A204.1 (cell line): ENCODE results near the gene FLVCR1.

Experiments used
- FAIRE-seq: peaks from 2 replicates; lab custom pipeline; 2012; peaks lifted over from hg19 to GRCh38; lab: Jason Lieb, UNC

FLVCR1 gene

DNA sequence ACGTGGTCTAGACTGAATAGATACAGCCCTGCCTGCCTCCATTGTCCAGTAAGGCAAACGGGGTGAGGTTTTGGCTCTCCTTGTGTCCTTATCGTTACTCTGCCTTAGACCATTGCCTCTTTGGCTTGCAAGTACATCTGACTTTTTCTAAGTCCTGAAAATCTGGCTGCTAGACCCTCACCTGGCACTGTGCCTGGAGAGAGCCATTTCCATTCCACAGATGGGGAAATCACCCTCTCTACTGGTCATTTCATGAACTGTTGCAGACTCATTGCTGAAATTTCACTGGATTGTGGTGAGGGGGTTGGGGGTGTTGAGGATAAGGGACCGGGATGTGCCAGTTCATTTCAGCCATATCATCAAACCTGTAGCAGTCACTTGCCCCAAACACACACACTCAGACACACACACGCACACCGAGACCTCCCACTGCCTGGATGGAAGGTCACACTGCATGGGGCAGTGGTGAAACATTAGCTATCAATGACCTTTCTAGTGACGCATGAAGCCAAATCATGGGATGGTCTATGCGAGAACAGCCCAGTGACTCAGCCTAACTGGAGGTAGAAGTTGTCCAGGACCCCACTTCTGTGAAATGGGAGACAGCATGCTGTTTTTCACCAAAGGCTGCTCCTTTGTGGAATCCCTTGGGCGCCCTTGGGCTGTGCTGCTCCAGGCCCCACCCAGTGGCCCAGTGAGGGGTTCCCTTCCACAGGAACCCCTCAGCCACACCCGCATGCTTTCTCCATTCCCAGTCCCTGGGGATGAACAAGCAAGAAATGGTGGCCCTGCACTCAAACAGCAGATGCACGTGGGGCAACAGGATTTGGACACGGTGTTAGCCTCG, 57.4 kb downstream of the FLVCR1 start:
- no peak for FAIRE-seq

DNA sequence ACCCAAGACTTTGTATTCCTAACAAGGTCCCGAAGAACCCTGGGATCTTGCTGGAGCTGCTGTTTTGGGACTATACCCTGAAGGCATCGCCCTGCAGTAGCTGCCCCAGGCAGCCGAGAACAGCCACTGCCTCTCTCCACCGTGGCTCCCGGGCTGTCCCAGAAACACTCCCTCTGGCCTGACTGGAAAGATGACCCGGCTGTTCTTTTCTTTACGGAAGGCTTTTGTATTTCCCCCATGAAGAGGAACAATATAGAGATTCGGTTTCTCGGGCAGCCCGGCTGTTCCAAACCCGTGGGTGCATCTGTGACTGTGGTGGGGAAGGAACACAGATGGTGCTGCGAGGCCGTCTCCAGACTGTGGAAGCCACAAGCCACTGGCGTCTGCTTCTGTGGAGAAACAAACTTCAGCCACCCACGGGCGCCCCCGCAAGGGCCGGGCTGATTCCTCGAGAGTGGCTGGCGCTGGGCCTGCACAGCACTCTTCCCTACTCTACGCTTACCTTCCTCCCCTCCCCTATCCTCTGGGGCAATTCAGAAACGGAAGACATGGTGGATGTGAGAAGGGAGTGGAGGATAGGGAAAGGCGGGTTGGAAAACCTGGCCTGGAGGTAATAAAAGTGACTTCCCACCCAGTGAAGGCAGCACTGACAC, 58.5 kb downstream of the FLVCR1 start:
- no peak for FAIRE-seq

DNA sequence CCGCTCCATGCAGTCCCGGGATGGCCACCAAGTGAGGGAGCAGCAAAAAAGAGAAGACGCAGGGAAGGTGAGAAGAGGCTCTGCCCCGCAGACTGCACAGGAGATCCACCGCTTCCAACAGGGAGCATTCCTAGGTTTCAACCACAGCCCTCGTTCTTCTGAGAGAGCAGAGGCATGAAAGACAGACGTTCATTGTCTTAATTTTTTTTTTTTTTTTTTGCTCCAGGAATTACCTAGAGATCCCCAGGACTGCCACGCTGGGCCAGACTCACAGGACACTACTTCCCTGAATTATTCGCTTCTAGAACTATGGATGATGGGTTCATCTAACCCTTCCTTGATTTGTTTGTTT, 59.0 kb downstream of the FLVCR1 start:
- no peak for FAIRE-seq

- no peak for FAIRE-seq
Measured at GRCh38 chr1:212917858-212918257, 59.8 kb downstream of the FLVCR1 start.

- no peak for FAIRE-seq
Measured at GRCh38 chr1:212918824-212919223, 60.7 kb downstream of the FLVCR1 start.

DNA sequence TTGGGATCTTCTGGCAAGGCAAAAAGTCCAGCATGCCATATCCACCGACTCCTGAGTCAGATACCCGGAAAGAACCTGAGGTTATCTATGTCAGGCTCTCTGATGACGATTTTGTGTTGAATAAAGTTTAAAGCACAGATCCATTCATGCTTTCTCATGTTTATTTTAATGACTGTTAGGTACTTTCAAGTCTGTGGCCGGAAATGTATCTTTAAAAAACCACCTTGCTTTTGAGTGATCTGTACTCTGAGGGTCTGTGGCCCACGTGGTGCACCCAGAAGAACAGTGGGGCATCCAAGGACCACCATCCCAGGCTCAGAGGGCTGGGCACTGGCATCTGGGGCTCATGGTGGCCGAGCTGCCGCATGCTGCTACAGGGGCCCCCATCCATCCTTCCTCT, 62.2 kb downstream of the FLVCR1 start:
- no peak for FAIRE-seq

- no peak for FAIRE-seq
Measured at GRCh38 chr1:212920896-212921295, 62.8 kb downstream of the FLVCR1 start.

DNA sequence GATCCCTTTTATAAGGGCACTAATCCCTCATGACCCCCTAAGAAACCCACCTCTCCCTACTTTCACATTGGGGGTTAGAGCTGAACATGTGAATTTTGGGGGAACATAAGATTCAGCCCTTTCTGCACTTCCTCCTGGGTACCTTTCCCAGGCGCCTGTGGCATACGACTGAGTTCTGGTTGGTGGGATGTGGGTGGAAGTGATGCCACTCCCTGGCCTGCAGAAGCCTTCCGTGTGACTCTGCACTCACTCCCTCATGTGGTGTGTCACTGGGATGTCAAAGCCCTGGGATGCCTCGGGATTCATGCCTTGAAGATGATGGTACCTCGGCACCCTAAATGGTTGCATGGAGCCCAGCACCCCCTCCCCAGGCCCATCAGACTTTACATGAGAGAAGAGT, 63.9 kb downstream of the FLVCR1 start:
- FAIRE-seq: no peak

GRCh38 chr1:212926372-212926771, 68.3 kb downstream of the FLVCR1 start:
- no peak for FAIRE-seq

DNA sequence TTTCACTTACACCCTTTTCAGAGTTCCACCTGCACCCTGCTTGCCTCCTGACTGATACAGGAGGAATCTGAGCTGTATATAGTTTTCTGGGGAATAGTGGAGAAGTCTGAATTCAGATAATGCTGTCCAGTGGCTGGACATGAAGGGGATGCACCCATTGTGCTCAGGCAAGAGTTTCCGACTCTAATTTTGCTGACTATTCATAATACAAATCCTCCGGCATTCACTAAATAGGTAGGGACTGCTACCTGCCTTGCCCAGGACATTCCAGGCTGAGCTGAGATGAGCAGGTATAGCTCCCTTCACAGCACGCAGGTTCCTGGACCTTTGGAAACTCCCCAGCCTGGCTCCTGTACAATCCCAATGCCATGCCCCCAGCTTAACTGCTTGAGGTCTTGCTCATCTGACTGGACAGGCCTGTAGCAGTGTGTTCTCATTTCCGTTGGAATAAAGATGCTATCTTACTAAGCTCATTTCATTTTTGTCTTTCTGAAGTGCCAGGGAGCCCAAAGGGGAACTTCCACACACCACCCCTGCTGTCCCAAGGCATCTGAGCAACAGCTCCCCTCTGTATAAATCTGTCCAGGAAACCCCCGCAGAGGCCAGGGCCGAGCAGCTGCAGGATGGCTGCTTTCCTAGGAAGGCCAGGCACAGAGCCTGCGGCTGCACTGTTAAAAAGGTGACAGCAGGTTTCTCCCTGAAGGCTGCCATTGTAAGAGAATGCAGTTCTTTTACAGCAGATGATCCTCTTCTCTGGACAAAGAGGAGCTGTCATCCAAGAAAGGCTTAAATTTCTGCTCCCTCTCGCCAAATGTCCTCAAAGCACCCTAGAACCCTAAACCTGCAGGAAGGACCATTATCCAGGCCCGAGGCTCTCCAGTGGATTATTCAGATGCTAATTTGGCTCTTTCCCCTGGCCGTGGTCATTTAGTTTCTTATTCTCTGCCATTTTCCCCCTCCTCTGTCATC, 70.5 kb downstream of the FLVCR1 start:
- no peak for FAIRE-seq

DNA sequence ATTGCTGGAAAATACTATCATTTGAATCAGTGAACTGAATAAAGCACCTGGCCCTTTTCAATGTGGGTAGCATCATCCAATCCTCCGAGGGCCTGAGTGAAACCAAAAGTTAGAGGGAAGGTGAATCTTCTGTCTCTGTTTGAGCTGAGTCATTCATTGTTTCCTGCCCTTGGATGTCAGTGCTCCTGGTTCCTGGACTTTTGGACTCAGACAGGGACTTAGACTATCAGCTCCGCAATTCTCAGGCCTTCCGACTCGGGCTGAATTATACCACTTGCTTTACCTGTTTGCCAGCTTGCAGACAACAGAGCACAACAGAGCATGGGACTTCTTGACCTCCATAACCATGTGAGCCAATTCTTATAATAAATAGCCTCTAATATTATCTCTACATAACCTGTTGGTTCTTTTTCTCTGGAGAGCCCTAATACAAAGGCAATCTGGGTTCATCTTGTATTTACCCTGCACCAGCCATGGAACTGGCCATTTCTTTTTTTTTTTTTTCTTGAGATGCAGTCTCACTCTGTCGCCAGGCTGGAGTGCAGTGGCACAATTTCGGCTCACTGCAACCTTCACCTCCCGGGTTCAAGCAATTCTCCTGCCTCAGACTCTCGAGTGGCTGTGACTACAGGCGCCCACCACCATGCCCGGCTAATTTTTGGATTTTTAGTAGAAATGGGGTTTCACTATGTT, 73.1 kb downstream of the FLVCR1 start:
- no peak for FAIRE-seq

DNA sequence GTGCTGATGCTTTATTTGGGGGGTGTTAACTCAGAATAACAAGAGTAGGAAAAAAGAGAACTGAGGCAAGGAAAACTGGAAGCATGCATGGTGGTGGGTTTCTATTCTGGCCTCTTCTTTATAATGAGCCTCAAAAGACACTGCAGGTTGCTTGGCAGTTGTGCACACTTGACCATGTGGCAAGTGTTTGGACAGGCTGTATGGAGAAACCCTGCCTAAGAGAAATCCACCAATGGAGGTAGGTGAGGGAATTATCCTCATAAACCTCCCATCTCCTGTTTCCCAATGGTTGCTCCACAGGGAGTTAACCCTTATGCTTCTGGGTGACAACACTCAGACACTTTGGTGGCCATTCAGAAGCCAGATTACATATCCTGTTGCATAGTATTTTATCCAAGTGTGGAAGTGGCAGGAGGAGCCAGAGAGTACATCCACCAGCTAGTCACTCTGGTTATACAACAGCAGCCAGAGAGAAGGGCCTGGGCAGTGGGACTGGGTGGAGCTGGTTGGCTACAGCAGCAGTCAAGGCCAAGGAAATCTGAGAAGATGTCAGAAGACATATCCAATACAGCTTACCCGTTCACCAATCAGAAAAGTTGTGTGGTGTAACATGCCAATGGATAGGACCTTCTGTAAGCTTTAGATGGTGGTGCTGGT, 75.9 kb downstream of the FLVCR1 start:
- FAIRE-seq: no peak

- no peak for FAIRE-seq
Measured at GRCh38 chr1:212935387-212935981, 77.4 kb downstream of the FLVCR1 start.

GRCh38 chr1:212937034-212937433, 79.0 kb downstream of the FLVCR1 start:
- FAIRE-seq: no peak

DNA sequence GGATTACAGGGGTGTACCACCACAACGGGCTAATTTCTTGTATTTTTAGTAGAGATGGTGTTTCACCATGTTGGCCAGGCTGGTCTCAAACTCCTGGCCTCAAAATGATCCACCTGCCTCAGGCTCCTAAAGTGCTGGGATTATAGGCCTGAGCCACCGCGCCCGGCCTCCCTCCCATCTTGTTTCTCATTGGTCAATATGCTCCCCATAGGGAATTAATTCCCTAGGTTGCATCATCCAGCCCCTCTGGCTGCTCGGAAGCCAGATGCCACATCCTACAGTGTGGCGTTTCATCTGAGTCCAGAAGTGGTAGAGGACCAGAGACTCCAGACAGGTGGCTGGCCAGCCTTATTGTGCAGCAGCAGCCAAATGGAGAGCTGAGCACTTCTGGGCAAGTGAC, 80.8 kb downstream of the FLVCR1 start:
- no peak for FAIRE-seq

GRCh38 chr1:212941452-212941851, 83.4 kb downstream of the FLVCR1 start:
- no peak for FAIRE-seq

GRCh38 chr1:212942679-212943392, 84.8 kb downstream of the FLVCR1 start:
- FAIRE-seq: no peak

DNA sequence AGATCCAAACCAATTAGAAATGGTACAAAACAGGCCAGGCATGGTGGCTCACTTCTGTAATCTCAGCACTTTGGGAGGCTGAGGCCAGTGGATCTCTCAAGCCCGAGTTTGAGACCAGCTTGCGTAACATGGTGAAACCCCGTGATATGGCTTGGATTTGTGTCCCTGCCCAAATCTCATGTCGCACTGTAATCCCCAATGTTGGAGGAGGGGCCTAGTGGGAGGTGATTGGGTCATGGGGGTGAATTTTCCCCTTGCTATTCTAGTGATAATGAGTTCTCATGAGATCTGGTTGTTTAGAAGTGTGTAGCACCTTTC, 85.3 kb downstream of the FLVCR1 start:
- FAIRE-seq: no peak

DNA sequence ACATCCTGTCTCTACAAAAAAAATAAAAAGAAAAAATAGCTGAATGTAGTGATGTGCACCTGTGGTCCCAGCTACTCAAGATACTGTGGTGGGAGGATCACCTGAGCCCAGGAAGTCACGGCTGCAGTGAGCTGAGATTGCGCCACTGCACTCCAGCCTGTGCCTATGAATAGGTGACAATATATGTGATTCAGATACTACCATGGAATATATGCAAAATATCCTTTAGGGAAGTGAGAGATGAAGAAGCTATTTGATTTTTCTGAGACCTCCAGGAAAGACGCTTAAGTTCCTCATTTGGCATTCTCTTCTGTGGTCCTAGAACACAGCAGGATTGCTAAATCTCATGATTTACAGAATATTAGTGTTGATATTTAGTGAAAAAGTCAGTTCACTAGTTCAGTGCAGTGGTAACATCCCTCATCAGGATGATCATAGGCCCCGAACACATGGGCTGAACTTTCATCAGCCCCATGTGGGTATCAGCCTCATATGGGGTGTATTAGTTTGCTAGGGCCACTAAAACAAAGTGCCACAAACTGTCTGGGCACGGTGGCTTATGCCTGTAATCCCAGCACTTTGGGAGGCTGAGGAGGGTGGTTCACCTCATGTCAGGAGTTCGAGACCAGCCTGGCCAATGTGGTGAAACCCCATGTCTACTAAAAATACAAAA, 86.3 kb downstream of the FLVCR1 start:
- FAIRE-seq: no peak

- FAIRE-seq: no peak
Measured at GRCh38 chr1:212945056-212945455, 87.0 kb downstream of the FLVCR1 start.
